Fibroblast of skin of right quadriceps (primary cell): ENCODE results near the gene FOSL2.

Experiments used
- DNase-seq: peaks from one replicate; pipeline ENCODE4 v3.0.0-alpha.2; 2013

FOSL2 gene

DNA sequence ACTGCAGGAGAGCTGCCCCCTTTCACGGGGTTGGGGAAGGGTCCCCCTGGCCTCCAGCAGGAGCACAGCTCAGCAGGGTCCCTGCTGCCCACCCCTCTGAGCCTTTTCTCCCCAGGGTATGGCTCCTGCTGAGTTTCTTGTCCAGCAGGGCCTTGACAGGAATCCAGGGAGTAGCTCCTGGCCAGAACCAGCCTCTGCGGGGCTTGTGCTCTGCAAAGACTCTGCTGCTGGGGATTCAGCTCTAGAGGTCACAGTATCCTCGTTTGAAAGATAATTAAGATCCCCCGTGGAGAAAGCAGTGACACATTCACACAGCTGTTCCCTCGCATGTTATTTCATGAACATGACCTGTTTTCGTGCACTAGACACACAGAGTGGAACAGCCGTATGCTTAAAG, 21.2 kb downstream of the FOSL2 start:
- no peak for DNase-seq

DNA sequence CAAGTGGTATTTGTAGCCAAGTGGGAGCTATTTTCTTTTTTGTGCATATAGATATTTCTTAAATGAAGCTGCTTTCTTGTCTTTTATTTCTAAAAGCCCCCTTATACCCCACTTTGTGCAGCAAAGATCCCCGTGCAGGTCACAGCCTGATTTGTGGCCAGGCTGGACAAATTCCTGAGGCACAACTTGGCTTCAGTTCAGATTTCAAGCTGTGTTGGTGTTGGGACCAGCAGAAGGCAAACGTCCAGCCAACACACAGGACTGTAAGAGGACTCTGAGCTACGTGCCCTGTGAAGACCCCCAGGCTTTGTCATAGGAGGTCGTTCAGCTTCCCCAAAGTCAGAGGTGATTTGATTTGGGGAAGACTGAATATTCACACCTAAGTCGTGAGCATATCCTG, 21.9 kb downstream of the FOSL2 start:
- no peak for DNase-seq

DNA sequence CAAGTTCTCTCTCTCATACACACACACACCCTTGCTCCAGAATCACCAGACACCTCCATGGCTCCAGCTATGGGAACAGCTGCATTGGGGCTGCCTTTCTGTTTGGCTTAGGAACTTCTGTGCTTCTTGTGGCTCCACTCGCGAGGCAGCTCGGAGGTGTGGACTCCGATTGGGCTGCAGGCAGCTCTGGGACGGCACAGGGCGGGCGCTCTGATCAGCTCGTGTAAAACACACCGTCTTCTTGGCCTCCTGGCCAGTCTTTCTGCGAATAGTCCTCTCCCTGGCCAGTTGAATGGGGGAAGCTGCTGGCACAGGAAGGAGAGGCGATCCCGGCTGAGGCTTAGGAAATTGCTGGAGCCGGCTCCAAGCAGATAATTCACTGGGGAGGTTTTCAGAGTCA, 22.4 kb downstream of the FOSL2 start:
- DNase-seq: no peak

DNA sequence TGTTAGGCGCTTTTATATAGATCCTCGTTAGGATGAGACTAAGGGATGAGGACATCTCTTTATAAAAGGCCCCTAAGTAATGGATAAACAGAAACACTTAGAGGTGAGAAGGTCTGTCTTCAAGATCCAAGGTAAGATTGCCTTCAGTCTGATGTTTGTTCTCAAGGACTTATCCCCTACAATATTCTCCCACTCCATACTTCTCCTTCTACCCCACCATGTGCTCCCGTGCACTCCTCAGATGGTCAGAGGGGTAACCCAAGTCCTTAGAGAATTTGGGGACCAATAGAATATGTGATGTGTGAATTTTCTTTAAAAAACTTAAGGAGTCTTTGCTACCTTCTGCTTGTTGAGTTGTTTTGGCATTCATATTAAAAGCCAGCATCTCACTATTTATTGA, 23.1 kb downstream of the FOSL2 start:
- no peak for DNase-seq

DNA sequence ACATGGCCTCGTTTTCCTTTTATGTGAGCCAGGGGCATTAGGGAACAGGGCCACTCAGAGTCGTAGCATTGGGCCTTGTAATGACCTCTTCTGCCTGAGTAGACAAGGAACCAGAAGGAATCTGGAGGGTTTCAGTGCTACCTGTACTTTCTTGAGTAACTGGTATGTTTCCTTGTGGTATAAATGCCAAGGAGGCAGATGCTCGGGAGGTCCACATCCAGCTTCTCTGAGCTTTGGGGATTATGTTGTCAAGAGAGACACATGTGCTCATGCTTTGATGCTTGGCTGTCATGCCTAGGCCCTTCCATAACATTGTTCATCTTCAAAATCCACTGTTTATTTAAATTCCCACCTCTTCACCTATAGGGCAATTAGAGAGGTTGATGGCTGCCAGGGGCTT, 26.3 kb downstream of the FOSL2 start:
- DNase-seq: no peak

DNA sequence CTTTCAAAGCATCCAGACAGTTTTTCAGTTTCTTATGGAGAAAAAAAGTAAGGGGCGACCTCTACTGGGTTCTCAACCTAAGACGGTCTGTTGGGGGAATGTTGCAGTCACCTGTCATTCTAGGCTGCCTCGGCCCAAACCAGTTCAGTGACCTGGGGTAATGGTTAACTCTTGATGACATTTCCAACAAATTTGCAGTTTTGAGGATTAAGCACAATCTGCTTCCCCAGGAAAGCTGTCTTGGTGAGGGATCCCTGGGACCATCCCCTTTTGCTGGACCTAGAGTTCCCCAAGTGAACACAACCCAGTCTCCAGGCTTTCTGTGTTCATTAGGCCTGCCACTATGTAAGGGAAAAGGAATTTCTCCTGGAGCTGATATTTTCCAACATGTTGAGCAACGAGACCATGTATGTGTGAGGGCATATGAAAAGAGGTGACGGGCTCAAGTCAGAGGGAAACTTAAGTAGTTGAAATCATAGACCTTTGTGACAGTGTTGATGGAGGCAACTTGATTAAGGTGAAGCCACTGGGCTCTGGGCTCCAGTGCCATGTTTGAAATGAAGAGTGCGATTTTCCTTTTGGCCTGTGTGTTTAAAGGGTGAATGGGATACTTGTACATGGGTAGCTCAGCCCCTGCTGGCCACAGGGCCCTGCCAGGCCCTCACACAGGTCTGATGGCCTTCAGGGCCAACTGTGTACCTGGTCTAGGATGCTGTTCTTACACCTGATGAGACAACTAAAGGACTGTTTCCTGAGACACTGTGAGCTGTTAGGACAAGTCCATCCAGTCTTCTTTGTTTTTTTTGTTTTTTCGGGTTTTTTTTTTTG, 27.0 kb downstream of the FOSL2 start:
- no peak for DNase-seq

DNA sequence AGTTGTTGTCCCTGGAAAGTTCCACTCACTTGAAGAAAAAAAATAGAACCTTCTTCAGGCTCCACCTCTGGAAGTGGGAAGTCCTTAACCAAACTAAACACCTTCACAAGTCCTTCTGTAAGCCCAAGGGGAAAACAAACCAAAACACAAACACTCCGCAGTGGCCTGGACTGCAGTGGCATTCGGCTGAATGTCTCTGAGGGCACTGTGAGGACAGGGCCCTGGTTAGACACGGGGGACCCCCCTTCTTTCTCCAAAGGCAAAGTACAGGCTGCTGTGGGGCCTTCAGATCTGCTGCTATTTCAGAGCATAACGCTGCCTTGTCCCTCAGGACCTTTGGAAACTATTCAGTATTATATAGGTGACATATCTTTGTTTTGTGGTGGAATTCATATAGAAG, 28.1 kb downstream of the FOSL2 start:
- DNase-seq: no peak

DNA sequence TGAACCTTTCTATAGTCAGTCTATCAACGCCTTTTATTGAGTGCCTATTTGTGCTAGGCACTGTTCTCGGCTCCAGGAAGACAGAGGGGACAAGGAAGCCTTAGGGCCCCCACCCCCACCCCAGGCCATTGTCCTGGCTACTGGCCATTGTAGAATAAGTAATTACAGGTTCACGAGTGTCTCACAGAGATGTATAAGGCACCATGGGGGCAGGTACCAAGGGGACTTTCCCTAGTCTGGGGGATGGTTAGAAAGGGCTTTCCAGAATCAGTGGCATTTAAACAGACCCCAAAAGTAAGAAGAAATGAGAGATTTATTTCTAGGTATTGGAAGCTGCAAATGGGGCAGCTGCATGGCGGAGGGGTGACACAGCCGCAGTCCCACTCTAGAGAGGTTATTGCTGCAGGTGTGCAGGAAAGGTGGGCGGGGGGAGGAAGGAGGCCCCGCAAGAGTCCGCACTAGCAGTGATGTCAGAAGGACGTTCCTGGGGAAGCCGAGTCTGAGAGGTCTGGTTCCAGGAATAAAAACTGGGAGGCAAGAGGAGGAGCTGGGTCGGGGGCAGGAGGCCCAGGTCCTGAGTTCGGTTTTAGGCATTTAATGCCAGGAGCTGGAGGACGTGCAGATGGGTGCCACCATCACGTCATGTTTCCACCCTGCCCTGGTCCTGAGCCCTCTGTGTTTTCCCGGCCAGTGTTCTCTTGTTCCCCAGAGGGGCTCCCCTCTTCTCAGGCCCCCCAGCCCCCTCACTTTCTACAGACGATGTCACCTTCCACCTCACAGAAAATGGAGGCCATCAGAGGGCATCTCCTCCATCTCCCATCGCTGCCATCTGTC, 30.5 kb downstream of the FOSL2 start:
- no peak for DNase-seq

DNA sequence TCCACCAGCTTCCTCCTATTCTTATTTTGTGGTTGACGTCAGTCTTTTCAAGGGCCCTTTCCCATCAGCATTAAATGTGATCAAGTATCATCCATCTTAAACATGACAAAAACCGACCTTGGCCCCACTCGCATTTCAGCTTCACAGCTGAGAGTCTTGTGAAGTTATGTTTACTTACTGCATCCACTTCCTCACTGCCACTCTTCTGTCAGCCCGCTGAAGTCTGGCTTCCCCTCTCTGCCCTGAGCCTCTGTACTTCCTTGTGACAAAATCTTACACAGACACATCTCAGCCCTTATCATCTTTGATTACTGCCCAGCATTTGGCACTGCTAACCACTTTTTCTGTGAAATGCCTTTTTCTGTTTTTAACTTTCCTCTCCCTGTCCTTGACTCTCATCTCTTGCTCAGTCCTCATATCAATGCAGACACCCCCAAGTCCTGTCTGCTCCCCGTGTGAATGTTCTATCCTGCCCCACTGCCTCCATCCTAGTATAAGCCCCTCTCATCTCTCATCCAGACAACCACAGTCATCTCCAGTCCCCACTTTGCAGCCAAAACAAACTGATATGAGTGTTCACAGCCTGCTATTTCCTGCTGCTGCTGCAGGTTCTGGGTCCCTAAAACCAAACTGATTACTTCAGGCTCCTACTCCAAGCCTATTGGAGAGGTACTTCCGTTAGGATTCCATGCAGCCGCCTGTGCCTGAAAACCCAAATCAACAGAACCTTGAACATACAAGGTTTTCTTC, 31.4 kb downstream of the FOSL2 start:
- no peak for DNase-seq

DNA sequence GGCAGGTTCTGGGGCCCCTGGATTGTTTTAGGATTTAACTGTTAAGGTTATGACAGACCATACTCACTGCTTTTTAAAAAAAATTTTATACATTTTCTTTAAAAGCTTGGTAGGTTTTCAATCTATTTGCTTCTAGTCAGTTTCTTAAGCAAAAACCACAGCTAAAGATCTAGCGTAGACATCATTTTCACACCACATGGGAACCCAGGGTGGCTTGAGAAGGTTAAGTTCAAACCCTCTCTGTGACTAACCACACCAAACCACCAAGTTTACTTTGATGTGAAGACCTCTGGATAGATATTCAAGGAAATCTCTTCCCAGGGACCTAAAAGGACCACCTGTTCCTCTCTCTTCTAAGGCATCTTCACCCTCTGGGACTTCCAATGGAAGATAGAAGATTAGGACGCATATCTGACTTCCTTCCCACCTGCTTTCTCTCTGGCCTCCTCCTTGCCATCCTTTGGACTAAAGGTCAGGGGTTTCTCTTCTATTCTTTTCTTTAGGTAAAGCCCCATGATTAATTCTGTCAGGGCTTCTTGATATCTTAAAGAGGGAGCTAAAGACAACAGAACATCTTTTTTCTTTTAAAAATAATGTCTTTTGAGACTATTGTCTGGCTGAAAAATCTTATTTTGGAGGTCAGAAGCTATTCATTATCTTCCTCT, 32.3 kb downstream of the FOSL2 start:
- DNase-seq: no peak

DNA sequence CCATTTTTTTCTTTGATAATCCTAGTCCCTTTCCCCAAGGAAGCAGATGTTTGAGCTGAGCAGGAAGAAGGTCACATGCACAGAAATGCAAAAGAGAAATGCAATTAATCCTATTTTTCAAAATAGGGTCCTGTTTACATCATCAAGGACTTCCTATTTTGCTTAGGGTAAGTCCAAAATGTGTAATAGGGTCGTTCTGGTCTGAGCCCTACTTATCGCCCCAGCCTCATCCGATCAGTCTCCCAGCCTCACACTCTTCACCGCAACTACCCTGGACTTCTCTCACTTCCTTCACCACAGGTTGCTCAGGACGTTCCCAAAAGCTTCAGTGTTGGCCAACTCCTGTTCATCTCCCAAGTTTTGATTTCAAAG, 32.8 kb downstream of the FOSL2 start:
- no peak for DNase-seq

DNA sequence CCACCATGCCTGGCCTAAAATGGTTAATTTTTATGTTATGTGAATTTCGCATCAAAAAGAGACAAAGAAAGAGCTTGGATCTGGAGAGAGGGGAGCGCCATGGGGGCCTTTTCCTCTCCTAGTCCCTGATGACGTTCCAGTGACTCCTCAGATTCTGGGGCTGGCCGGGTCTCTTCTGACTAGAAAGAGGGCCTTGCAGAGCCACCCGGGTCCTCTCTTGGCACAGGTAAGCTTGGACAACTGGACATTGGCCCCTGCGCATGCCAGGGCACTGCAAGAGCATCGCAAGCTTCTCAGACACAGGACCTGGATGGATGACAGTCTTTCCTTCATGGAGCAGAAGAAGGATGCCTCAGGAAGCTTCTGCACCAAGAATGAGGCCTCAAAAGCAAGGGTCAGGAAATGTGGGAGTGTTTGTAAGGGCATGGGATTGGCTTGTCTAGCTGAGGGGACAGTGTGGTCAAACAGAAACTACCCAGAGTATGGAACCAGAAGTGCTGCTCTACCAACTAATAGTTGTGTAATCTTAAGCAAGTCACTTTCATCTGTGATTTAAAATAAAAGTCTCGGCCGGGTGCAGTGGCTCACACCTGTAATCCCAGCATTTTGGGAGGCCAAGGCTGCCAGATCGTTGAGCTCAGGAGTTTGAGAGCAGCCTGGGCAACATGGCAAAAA, 35.2 kb downstream of the FOSL2 start:
- DNase-seq: no peak

DNA sequence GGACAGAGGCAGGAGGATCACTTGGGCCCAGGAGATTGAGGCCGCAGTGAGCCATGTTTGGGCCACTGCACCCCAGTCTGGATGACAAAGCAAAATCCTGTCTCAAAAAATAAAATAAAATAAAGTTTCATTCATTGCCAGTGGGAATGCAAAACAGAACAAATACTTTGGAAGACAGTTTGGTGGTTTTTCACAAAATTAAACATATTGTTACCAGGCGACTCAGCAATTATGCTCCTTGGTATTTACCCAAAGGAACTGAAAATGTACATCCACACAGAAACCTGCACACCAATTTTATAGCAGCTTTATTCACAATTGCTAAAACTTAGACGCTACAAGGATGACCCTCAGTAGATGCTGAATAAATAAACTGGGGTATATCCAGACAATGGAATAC, 35.8 kb downstream of the FOSL2 start:
- peak; percentile 43 for DNase-seq

DNA sequence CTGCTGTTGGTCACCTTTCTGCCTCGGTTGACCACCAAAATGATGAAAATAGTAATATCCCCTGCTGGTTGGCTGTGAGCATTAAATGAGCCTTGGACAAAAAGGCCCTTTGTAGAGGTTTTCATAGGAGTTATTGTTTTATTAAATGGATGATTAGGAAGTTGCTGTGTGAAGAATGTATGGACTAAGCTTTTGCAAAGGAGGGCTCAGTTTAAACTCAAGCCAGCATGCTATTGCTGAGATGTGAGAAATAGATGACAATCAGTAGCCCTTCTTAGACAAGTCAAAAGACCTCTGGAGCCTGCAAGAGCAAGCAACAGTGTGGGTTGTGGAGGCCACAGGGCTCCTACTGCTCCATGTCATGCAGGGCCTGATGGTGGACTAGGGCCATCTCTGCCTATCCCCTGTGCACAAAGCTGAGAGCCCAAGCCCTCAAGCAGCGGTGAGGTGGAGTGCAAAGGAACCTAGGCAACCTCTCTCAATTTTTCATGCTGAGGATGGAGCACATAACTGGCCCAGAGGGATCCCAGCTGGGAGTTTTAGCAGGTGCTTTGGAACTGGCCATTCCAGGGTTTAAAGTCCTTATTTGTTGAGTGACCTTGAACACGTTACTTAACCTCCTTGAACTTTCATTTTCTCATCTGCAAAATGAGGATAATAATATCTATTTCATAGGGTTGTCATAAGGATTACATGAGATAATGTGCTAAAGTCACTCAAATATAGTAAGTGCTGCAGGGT, 37.1 kb downstream of the FOSL2 start:
- no peak for DNase-seq

DNA sequence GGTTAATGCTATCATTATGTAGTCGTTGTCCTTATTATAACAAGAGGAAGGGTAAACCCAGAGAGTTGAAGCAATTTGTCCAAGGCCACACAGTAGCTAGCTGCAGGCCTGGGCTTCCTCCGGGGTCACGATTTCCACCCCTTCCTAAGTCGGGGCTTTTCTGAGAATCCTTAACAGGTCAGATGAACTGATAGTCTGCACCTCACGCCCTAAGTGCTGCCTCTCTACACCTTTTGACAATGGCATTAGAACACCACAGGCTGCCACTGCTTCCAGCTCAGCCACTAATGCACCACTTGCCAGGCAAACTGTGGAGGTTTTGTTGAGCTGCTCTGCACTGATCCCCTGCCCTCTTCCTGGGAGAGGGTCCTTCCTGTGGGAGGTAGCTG, 37.7 kb downstream of the FOSL2 start:
- no peak for DNase-seq

DNA sequence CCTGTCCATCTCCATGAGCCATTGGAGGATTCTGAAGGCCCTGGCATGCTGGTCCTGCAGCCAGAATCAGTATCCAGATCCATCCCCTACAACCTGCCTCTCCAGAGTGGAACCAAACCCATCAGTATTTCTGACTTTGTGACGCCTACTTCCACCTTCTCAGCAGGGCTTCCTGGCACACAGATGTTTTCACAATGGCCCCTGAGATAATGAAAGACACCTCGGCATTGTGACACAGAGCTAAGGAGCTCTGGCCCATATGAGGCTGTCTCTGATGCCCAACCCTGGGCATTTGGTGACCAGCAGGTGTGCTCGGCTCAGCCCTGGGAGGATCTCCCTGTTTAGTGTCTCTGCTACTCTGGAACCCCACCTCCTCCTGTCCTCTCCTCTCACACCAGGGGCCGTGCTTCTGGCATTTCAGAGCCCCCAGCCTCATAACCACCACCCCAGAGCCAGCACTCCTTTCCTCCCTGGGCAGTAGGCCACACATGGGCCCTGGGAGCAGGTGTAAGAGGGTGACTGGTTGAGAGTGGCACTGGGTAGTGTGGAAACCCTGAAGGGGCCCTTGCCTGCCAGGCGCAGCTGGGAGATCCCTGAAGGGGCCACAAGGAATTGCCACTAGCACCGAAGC, 38.2 kb downstream of the FOSL2 start:
- DNase-seq: no peak

DNA sequence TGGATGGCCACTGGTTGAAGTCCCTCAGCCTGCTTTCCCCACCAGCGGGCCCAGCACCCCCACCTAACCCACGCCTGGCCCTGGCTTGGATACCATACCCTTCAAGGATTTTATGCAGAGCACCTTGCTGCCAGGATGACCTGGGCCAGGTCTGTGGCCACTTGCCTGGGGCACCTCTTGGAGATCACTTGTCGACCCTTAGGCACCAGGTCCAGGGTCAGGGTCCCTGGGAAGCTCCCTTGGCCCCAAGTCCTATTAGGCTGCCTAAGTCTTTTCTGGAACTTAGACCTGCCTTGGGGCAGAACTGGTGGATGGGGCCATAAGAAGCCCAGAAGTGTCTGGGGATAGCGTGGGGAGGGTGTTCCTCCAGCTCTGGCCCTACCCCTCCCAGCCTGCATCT, 39.1 kb downstream of the FOSL2 start:
- no peak for DNase-seq

DNA sequence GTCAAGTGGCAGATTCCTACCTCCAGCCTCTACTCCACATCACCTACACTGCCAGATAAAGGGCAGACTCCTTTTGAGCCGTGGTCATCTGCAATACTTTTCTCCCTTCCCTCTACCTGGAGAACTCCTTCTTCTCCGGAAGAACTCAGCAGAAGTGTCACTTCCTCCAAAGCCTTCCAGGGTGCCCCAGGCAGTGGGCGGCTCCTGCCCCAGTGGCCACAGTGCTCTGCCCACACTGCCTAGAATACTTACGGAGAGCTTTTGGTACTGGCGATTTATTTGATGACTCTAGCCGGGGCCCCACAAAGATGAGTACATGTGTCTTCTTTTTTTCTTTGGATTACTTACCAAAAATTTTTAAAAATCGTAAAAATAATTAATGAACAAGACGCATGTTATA, 39.7 kb downstream of the FOSL2 start:
- DNase-seq: no peak

DNA sequence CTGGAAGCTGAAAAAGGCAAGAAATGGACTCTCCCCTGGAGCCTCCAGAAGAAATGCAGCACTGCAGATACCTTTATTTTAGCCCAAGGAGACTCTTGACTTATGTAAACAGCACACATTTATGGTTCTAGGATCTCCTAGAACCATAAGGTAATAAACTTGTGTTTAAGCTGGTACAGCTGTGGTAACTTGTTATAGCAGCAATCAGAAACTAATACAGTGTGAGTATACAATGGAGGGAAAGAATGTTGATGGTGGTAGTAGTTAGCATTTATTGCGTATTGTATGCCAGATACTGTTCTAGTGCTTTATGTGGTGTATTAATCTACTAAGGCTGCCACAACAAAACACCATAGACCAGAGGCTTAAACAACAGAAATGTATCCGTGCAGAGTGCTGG, 40.6 kb downstream of the FOSL2 start:
- DNase-seq: no peak

DNA sequence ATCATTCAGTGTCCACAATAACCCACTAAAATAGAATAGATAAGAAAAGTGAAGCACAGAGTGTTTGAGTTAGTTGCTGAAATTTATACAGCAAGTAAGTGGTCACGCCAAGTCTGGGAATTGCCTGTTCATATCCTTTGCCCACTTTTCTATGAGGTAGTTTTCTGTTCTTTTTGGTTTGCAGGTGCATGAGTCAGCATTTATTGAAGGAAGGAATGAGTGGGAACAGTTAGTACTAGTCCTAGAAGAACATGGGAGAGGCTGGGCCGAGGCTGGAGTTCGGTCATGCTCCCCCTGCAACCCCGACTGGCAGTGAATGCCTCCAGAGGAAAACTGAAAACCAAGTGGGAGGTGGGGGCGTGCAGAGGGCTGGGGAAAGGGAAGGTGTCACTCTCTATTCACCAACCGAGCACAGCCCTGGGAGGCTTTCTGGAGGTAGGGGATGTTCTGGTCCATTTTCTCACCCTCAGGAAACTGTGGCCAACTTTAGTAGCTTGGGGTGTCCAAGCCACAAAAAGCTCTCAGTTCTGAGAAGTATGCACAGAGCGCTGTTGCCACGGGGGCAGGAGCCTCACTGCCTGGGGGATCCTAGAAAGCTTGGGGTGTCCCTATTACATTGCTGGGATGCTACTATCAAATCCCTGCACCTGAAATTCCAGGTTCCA, 41.4 kb downstream of the FOSL2 start:
- DNase-seq: no peak

DNA sequence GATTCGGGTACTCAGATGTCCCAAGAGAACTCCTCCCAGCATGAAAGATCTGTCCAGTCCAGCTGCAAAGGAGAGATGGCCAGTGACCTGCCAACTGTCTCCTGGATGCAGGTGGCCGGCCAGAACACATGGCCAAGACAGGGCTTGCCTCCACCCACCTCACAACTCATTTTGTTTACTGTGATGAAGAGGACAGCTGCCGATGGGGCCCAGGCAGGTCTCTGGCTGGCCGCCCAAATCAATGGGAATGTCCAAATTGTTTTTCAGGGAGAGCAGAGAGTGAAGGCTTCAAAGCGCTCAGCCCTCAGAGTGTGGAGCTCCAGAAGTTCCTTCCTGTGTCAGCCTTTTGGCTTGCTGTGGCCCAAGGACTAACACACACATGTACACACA, 41.9 kb downstream of the FOSL2 start:
- no peak for DNase-seq
